NCI-H146 treated with DMSO at 0.1 percent for 48 hours (cell line): ENCODE measurements around the gene KCP.

Experiments used
- DNase-seq: peaks from one replicate; lab custom pipeline; 2025; ENCODE audit not compliant: unreplicated experiment; lab: John Stamatoyannopoulos, UW

The KCP gene

GRCh38 chr7:128860158-128861073 is 50.1 kb downstream of the KCP start:
- no peak for DNase-seq

GRCh38 chr7:128859232-128860157 is 51.0 kb downstream of the KCP start:
- DNase-seq: no peak

DNA sequence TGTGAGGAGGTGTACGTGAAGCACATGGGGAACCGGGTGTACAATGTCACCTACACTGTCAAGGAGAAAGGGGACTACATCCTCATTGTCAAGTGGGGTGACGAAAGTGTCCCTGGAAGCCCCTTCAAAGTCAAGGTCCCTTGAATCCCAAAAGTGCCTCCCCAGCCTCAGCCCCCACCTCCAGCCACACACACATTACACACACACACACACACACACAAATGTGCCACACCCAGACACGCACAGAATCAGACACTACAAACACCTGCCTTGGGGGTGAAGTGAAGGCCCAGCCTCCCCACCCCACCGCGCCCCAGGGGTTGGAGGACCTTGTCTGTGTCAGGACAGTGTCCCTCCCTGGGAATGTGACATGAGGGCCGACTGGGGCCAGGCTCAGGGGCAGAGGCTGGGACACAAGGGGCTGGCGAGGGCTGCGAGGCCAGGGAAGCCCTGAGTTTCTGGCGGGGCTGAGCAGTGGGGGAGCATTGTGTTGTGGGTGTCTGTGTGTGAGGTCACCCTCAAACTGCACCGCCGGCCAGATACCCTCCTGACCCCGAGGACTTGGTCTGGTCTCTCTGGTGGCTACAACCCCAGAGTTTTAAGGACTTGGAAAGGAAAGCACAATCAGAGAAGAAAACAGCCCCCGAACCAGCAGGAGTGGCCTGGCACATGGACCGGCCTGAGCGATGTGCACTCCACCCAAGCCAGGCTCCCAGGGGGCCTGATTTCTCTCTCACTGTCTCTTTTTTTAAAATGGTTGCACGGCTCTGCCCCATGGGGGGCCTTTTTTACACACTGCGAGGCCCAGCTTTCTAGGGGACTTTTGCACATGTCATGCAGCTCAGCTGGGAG is 51.9 kb downstream of the KCP start:
- DNase-seq: no peak

DNA sequence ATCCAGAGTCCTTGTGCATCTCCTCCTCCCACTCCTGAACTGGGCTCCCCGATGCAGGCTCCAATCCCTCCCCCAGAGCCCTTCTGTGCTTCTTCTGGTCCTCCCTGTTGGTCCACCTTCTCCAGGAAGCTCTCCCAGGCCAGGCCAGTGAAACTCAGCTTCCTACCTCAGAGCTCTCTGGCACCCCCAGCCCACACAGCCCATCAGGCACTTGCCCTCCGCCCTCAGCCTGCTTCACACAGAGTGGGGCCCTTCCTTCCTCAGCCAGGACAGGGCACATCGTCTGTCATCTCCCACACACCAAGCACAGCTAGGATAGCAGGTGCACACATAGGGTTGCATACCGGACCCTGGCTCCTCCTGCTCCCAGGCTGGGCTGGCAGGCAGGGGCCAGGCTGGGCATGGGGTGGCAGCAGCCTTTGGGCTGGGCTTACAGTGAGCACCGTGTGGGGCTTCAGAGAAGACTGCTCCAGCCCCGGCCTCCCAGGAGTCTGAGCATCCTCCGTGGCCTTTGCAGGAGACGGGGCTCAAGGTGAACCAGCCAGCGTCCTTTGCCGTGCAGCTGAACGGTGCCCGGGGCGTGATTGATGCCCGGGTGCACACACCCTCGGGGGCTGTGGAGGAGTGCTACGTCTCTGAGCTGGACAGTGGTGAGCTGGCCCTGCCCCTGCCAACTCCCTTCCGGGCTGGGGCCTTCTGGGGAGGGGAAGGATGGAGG is 54.3 kb downstream of the KCP start:
- no peak for DNase-seq

GRCh38 chr7:128855559-128855958 is 55.0 kb downstream of the KCP start:
- no peak for DNase-seq

DNA sequence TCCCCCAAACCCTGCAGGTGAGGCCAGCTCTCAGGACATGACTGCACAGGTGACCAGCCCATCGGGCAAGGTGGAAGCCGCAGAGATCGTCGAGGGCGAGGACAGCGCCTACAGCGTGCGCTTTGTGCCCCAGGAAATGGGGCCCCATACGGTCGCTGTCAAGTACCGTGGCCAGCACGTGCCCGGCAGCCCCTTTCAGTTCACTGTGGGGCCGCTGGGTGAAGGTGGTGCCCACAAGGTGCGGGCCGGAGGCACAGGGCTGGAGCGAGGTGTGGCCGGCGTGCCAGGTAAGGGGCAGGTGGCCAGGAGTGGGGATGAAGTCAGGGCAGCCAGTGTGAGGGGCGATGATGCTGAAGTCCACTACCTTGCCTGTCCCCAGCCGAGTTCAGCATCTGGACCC is 56.1 kb downstream of the KCP start:
- DNase-seq: no peak

DNA sequence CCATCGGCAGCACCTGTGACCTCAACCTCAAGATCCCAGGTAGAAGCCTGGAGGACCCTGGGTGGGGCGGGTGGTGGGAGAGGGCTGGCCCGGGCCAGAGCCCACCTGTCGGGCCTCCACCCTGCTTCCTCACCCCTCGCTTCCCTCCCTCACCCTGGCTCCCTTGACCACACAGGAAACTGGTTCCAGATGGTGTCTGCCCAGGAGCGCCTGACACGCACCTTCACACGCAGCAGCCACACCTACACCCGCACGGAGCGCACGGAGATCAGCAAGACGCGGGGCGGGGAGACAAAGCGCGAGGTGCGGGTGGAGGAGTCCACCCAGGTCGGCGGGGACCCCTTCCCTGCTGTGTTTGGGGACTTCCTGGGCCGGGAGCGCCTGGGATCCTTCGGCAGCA is 56.7 kb downstream of the KCP start:
- no peak for DNase-seq

- no peak for DNase-seq
Measured at GRCh38 chr7:128852537-128853254, 57.8 kb downstream of the KCP start.

- DNase-seq: no peak
Measured at GRCh38 chr7:128849804-128850490, 60.6 kb downstream of the KCP start.

DNA sequence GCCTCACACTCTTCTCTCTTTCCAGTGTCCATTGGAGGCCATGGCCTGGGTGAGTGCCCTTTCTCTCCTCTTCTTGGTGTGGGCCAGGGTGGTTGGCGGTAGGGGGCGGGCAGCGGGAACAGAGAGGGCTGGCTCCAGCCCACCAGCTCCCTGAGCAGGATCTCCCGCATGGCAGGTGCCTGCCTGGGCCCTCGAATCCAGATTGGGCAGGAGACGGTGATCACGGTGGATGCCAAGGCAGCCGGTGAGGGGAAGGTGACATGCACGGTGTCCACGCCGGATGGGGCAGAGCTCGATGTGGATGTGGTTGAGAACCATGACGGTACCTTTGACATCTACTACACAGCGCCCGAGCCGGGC is 61.4 kb downstream of the KCP start:
- no peak for DNase-seq

DNA sequence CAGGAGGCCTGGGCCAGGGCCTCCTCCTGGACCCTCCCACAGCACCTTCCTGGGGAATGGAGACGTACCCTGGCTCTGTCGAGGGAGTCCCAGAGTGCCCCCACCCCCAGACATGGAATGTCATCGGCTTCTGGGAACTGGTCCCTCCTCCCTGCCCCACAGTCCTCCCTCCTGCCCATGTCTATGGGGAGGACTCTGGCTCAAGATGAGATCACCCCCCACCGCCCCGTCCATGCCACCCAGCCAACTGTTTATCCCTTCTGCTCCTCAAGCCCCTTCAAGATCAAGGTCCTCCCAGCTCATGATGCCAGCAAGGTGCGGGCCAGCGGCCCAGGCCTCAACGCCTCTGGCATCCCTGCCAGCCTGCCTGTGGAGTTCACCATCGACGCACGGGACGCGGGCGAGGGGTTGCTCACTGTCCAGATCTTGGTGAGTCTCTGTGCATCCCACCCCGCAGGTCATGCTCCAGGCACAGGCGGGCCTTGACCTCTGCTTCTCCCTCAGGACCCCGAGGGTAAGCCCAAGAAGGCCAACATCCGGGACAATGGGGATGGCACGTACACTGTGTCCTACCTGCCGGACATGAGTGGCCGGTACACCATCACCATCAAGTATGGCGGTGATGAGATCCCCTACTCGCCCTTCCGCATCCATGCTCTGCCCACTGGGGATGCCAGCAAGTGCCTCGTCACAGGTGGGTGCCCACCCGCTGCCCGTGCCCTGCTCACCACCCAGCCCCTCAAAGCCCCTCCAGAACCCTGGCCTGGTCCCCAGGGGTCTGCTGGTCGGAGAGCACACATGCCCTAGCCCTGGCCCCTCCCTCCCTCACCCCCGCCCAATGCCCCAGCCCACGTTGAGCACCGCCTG is 62.0 kb downstream of the KCP start:
- DNase-seq: no peak

GRCh38 chr7:128847721-128848211 is 62.7 kb downstream of the KCP start:
- DNase-seq: no peak

GRCh38 chr7:128846781-128847444 is 63.6 kb downstream of the KCP start:
- no peak for DNase-seq

DNA sequence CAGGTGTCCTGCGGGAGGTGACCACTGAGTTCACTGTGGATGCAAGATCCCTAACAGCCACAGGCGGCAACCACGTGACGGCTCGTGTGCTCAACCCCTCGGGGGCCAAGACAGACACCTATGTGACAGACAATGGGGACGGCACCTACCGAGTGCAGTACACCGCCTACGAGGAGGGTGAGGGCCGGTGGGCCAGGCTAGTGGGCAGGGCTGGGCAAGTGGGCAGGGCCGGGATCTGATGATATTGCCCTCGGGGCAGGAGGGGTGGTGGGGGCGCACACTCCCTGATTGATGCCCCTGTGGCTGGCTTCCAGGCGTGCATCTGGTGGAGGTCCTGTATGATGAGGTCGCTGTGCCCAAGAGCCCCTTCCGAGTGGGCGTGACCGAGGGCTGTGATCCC is 64.5 kb downstream of the KCP start:
- DNase-seq: no peak

DNA sequence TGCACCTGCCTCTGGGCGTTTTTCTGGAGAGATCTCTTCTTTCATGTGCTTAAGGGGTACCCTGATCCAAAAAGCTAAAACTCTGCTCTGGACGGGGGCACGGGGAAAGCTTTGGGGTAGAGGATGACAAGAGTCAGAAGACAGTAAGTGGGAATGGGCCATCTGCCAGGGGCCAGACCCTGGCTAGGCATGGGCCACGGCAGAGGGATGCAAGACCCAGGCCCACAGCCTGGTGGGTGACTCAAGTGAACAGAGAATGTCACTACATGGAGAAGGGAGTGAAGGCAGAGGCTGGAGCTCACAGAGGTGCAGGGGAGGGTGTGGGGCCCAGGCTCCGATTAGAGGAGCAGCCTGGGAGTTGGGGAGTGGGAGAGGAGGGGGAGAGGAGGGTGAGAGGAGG is 65.0 kb downstream of the KCP start:
- no peak for DNase-seq

DNA sequence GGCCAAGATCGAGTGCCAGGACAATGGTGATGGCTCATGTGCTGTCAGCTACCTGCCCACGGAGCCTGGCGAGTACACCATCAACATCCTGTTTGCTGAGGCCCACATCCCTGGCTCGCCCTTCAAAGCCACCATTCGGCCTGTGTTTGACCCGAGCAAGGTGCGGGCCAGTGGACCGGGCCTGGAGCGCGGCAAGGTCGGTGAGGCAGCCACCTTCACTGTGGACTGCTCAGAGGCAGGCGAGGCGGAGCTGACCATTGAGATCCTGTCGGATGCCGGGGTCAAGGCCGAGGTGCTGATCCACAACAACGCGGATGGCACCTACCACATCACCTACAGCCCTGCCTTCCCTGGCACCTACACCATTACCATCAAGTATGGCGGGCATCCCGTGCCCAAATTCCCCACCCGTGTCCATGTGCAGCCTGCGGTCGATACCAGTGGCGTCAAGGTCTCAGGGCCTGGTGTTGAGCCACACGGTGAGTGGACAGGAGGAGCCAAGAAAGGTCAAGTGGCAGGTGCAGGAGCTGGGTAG is 65.7 kb downstream of the KCP start:
- DNase-seq: no peak

DNA sequence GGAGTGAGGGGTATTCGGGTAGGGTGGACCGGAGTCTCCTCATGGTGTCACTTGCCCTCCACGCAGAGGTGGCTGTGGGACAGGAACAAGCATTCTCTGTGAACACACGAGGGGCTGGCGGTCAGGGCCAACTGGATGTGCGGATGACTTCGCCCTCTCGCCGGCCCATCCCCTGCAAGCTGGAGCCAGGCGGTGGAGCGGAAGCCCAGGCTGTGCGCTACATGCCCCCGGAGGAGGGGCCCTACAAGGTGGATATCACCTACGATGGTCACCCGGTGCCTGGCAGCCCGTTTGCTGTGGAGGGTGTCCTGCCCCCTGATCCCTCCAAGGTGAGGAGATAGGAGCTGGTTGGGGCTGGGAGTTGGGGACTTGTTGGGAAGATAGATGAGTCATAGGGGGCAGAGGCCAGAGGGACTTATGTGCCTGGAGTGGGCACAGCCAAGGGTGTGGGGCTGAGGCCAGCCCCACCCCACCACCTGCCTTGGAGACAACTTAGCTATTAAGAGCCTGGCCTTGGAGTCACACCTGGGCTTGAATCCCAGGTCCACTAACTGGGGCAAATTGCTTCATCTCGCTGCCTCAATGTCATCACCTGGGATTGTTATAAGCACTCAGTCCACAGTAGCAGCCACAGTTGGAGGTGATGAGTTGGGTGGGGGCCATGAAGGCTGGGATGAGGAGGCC is 66.4 kb downstream of the KCP start:
- DNase-seq: no peak
